ENCODE results near the gene DRP2.

- TF ChIP-seq, protein P1, sequence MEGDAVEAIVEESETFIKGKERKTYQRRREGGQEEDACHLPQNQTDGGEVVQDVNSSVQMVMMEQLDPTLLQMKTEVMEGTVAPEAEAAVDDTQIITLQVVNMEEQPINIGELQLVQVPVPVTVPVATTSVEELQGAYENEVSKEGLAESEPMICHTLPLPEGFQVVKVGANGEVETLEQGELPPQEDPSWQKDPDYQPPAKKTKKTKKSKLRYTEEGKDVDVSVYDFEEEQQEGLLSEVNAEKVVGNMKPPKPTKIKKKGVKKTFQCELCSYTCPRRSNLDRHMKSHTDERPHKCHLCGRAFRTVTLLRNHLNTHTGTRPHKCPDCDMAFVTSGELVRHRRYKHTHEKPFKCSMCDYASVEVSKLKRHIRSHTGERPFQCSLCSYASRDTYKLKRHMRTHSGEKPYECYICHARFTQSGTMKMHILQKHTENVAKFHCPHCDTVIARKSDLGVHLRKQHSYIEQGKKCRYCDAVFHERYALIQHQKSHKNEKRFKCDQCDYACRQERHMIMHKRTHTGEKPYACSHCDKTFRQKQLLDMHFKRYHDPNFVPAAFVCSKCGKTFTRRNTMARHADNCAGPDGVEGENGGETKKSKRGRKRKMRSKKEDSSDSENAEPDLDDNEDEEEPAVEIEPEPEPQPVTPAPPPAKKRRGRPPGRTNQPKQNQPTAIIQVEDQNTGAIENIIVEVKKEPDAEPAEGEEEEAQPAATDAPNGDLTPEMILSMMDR (conservative IDR thresholded peaks at IDR 0.05; ENCODE audit: low read depth, low read length), result no peak
- no peak for TF ChIP-seq EZH2 (IDR thresholded peaks at IDR 0.05; ENCODE audit: borderline replicate concordance, low read depth, low read length, poor library complexity, severe bottlenecking)
Observed at GRCh38 chrX:101208152-101208905, 11.3 kb upstream of the DRP2 start.
